Transverse colon (tissue), 4 donors: ENCODE results near the gene SIGLEC7.

ENCODE experiments used
- CTCF ChIP-seq, 5 experiments: fragments of 200-600 bp in 3 of 5; fragments of 450-650 bp in 2 of 5; sonication (generic) in 3 of 5; IDR thresholded peaks; 1 replicate in 2 of 5; 2 replicates in 3 of 5; pipeline ENCODE4 v1.5.1; 2016 to 2017; ENCODE audit warnings: antibody characterized with exemption in 5 of 5, inconsistent platforms in 3 of 5, mild to moderate bottlenecking in 2 of 5, moderate library complexity in 1 of 5
- EP300 ChIP-seq: sonication (generic); formaldehyde crosslinking; IDR thresholded peaks from one replicate; pipeline ENCODE4 v1.6.1; 2017; ENCODE audit warnings: antibody characterized with exemption, low read depth
- POLR2A ChIP-seq: fragments of 450-650 bp; IDR thresholded peaks from one replicate; pipeline ENCODE4 v1.6.1; 2016; ENCODE audit warnings: antibody characterized with exemption, mild to moderate bottlenecking, moderate library complexity
- POLR2AphosphoS5 ChIP-seq, 3 donors: sonication (generic); formaldehyde crosslinking; IDR thresholded peaks; one replicate each; pipeline ENCODE4 v1.6.1; 2016; ENCODE audit warnings: antibody characterized with exemption in 3 of 3

- TF ChIP-seq CTCF (IDR thresholded peaks at IDR 0.05) (peak; percentile 40 to 68 (median 58)), POLR2A (no peak), EP300 (no peak), POLR2AphosphoS5 (IDR thresholded peaks at IDR 0.05) (no peak)
Measured at GRCh38 chr19:51097166-51097738, 44.8 kb upstream of the SIGLEC7 start.
